Lower lobe of right lung (tissue), 2 donors: Measurements from ENCODE around the gene MSANTD2. TPM values are rescaled to one million over a fixed set of nuclear protein-coding genes. Genes with fewer than 3 reads are reported as not detected.

Experiments used
- ATAC-seq, 2 donors: fragments of 200-7000 bp; cut with Tn5 transposase; one replicate each; pipeline ENCODE4 v1.9.1; 2020 to 2022; ENCODE audit warnings: mild to moderate bottlenecking in 2 of 2, moderate library complexity in 2 of 2
- DNase-seq: peaks from one replicate; pipeline ENCODE4 v3.0.0-alpha.2; 2020
- H3K27ac ChIP-seq: fragments of 200-600 bp; one replicate; pipeline ENCODE4 v1.8.0; 2022
- H3K27me3 ChIP-seq: fragments of 200-600 bp; one replicate; pipeline ENCODE4 v1.8.0; 2022; ENCODE audit warnings: low read depth
- H3K36me3 ChIP-seq: fragments of 200-600 bp; one replicate; pipeline ENCODE4 v1.8.0; 2022; ENCODE audit warnings: mild to moderate bottlenecking
- H3K4me1 ChIP-seq: fragments of 200-600 bp; one replicate; pipeline ENCODE4 v1.8.0; 2022
- H3K4me3 ChIP-seq: fragments of 200-600 bp; one replicate; pipeline ENCODE4 v1.8.0; 2022; ENCODE audit warnings: mild to moderate bottlenecking
- H3K9me3 ChIP-seq: fragments of 200-600 bp; one replicate; pipeline ENCODE4 v1.8.0; 2022
- CTCF ChIP-seq: fragments of 200-600 bp; IDR thresholded peaks from one replicate; pipeline ENCODE4 v1.8.0; 2022; ENCODE audit warnings: antibody characterized with exemption, mild to moderate bottlenecking
- intact Hi-C: fragments of 100-400 bp; cut with DNase I; formaldehyde crosslinking; loops from one replicate; pipeline ENCODE4 v1.11.0; 2022
- total RNA-seq: library from RNA; stranded (reverse); fragmentation: NEBNext Ultra II Directional; extraction: Animal tissue kit (Norgen Biotek cat#: 25700); gene quantifications from one replicate; pipeline ENCODE4 v1.2.1, GENCODE V29; 2021
- donor health status: DM: no; HTN: yes; CAD: no; lungs with severe emphysema.

The MSANTD2 gene
- total RNA-seq, 1 donor from 2014 or later, result 15.4 TPM

- Histone ChIP-seq H3K9me3 (no peaks in the 10 kb centered on the region), H3K27ac (peak overlapping the region; percentile 9), H3K27me3 (no peaks in the 10 kb centered on the region), H3K36me3 (no peaks in the 10 kb centered on the region), H3K4me3 (no peak overlapping the region), H3K4me1 (peaks cover 7% of the 10 kb centered on the region)
- ATAC-seq, result peak; percentile 57 to 81
- no peak for DNase-seq
- TF ChIP-seq CTCF, result no peak
- intact Hi-C loops, result no loop called here
These were observed 68.0 kb downstream of the MSANTD2 start for GRCh38 chr11:124732230-124732629.

- no peak for DNase-seq
- Histone ChIP-seq H3K27me3 (no peaks in the 10 kb centered on the region), H3K9me3 (no peaks in the 10 kb centered on the region), H3K4me1 (peaks cover 27% of the 10 kb centered on the region), H3K36me3 (no peaks in the 10 kb centered on the region), H3K4me3 (no peak overlapping the region), H3K27ac (no peak overlapping the region)
- intact Hi-C loops, result no loop called here
- no peak for ATAC-seq
- no peak for TF ChIP-seq CTCF
These were observed 70.6 kb downstream of the MSANTD2 start for GRCh38 chr11:124729571-124729970.

- intact Hi-C loops, result no loop called here
- Histone ChIP-seq H3K4me1 (peaks cover 31% of the 10 kb centered on the region), H3K9me3 (no peaks in the 10 kb centered on the region), H3K36me3 (no peaks in the 10 kb centered on the region), H3K27ac (no peak overlapping the region), H3K4me3 (no peak overlapping the region), H3K27me3 (no peaks in the 10 kb centered on the region)
- DNase-seq (no peak), ATAC-seq (no peak)
- no peak for TF ChIP-seq CTCF
These were observed 72.1 kb downstream of the MSANTD2 start for GRCh38 chr11:124728134-124728533.

- Histone ChIP-seq H3K4me3 (no peak overlapping the region), H3K27ac (peak overlapping the region; percentile 44), H3K9me3 (no peaks in the 10 kb centered on the region), H3K27me3 (no peaks in the 10 kb centered on the region), H3K36me3 (no peaks in the 10 kb centered on the region), H3K4me1 (peaks cover 26% of the 10 kb centered on the region)
- intact Hi-C loops, result no loop called here
- ATAC-seq (peak in 1 of 2 donors; percentile 28), DNase-seq (no peak)
- TF ChIP-seq CTCF, result no peak
These were observed 72.7 kb downstream of the MSANTD2 start for GRCh38 chr11:124727474-124727873.

GRCh38 chr11:124725719-124726105, 74.5 kb downstream of the MSANTD2 start:
- DNase-seq, result no peak
- peak; percentile 35 to 43 for ATAC-seq
- peak overlapping the region; percentile 61 for H3K27ac ChIP-seq

More at GRCh38 chr11:124725719-124726105, 74.5 kb downstream of the MSANTD2 start:
- intact Hi-C loops, result no loop called here
- Histone ChIP-seq H3K4me1 (peaks cover 24% of the 10 kb centered on the region), H3K36me3 (no peaks in the 10 kb centered on the region), H3K27me3 (no peaks in the 10 kb centered on the region), H3K9me3 (no peaks in the 10 kb centered on the region), H3K4me3 (peak overlapping the region; percentile 30)
- no peak for TF ChIP-seq CTCF
